IMR-90 (cell line): ENCODE results near the gene CFHR3. TPM values are rescaled to one million over a fixed set of nuclear protein-coding genes. Genes with fewer than 3 reads are reported as not detected.
A peak's percentile ranks its signal among the peaks of the same experiment; 100 is the strongest.
"Not testable (repeated sequence)": the region's sequence is repeated elsewhere in the genome, so short reads cannot be mapped to it uniquely, and the experiment has no call there.

Experiments used
- ATAC-seq: fragments of 200-7000 bp; cut with Tn5 transposase; 2 replicates; pipeline ENCODE4 v1.9.1; 2020; ENCODE audit warnings: low read depth, mild to moderate bottlenecking, moderate library complexity
- BruUV-seq: library from RNA; stranded (reverse); fragments of 400-500 nt; replicated peaks from 2 replicates; lab custom pipeline; 2021; lab: Mats Ljungman, UMichigan
- CTCF ChIA-PET: fragments of 300-600 bp; formaldehyde crosslinking; extraction: SDS; loops from one replicate; lab custom pipeline; 2021; ENCODE audit warnings: antibody characterized with exemption; lab: Yijun Ruan, JAX
- POLR2A ChIA-PET: fragments of 300-600 bp; sonication (Branson Sonifier 250); formaldehyde crosslinking; loops from one replicate; lab custom pipeline; 2022; ENCODE audit warnings: antibody characterized with exemption; ENCODE audit not compliant: unreplicated experiment; lab: Charles Lee
- DNase-seq: peaks from one replicate; pipeline ENCODE4 v3.0.0; 2013
- H2AFZ ChIP-seq: replicated peaks from 2 replicates; pipeline ENCODE3; 2013; ENCODE audit warnings: low read length, mild to moderate bottlenecking; ENCODE audit not compliant: poor library complexity
- H2AK5ac ChIP-seq: 2 replicates; pipeline ENCODE4 v1.6.1; 2013; ENCODE audit warnings: low read depth, low read length, inconsistent platforms
- H2AK9ac ChIP-seq: replicated peaks from 2 replicates; pipeline ENCODE3; 2013; ENCODE audit warnings: mild to moderate bottlenecking, low read depth, low read length, moderate library complexity; ENCODE audit not compliant: poor library complexity
- H2BK120ac ChIP-seq: 2 replicates; pipeline ENCODE4 v1.6.1; 2013; ENCODE audit warnings: low read depth, low read length, inconsistent platforms
- H2BK15ac ChIP-seq: 3 replicates; pipeline ENCODE4 v1.6.1; 2013; ENCODE audit warnings: low read depth, low read length, inconsistent platforms
- H2BK20ac ChIP-seq: 2 replicates; pipeline ENCODE4 v1.6.1; 2013; ENCODE audit warnings: low read depth, mild to moderate bottlenecking, inconsistent platforms, low read length, moderate library complexity
- H2BK5ac ChIP-seq: 2 replicates; pipeline ENCODE4 v1.6.1; 2013; ENCODE audit warnings: mild to moderate bottlenecking, low read depth, low read length, inconsistent platforms; ENCODE audit not compliant: poor library complexity, severe bottlenecking
- H3K14ac ChIP-seq: replicated peaks from 2 replicates; pipeline ENCODE4 v1.6.1; 2013; ENCODE audit warnings: low read depth, low read length, inconsistent platforms
- H3K18ac ChIP-seq: 2 replicates; pipeline ENCODE4 v1.6.1; 2013; ENCODE audit warnings: low read depth, low read length, control low read depth
- H3K23ac ChIP-seq: 2 replicates; pipeline ENCODE4 v1.6.1; 2013; ENCODE audit warnings: low read depth, low read length, inconsistent platforms
- H3K27ac ChIP-seq: 2 replicates; pipeline ENCODE4 v1.5.1; 2013; ENCODE audit warnings: mild to moderate bottlenecking, control low read depth, low read length; ENCODE audit not compliant: insufficient read depth
- H3K27me3 ChIP-seq: 2 replicates; pipeline ENCODE4 v1.6.1; 2013; ENCODE audit warnings: low read length; ENCODE audit not compliant: control insufficient read depth, insufficient read depth
- H3K36me3 ChIP-seq: 2 replicates; pipeline ENCODE4 v1.6.1; 2013; ENCODE audit warnings: low read length, mixed read lengths; ENCODE audit not compliant: control insufficient read depth, insufficient read depth
- H3K4ac ChIP-seq: 2 replicates; pipeline ENCODE4 v1.6.1; 2013; ENCODE audit warnings: low read depth, low read length, inconsistent platforms
- H3K4me1 ChIP-seq: 2 replicates; pipeline ENCODE4 v1.6.1; 2013; ENCODE audit warnings: low read length, mixed read lengths; ENCODE audit not compliant: control insufficient read depth, insufficient read depth
- H3K4me2 ChIP-seq: 2 replicates; pipeline ENCODE4 v1.6.1; 2013; ENCODE audit warnings: low read depth, mild to moderate bottlenecking, control low read depth, low read length, moderate library complexity
- H3K4me3 ChIP-seq: 2 replicates; pipeline ENCODE4 v1.5.1; 2013; ENCODE audit warnings: low read depth, mild to moderate bottlenecking, control low read depth, low read length, moderate library complexity; ENCODE audit not compliant: insufficient read depth
- H3K56ac ChIP-seq: 2 replicates; pipeline ENCODE4 v1.6.1; 2013; ENCODE audit warnings: low read length, inconsistent platforms; ENCODE audit not compliant: insufficient read depth; ENCODE audit errors: extremely low read depth
- H3K79me1 ChIP-seq, 2 experiments: 2 replicates each; pipeline ENCODE4 v1.6.1; 2013; ENCODE audit warnings: low read length in 2 of 2, inconsistent platforms in 1 of 2, low read depth in 1 of 2
- H3K9ac ChIP-seq: 2 replicates; pipeline ENCODE4 v1.6.1; 2013; ENCODE audit warnings: low read depth, low read length, control low read depth
- H3K9me1 ChIP-seq: 2 replicates; pipeline ENCODE4 v1.6.1; 2013; ENCODE audit warnings: low read length, inconsistent platforms; ENCODE audit not compliant: insufficient read depth
- H3K9me3 ChIP-seq: 2 replicates; pipeline ENCODE4 v1.6.1; 2013; ENCODE audit warnings: low read length; ENCODE audit not compliant: control insufficient read depth, insufficient read depth
- H4K20me1 ChIP-seq: 2 replicates; pipeline ENCODE4 v1.6.1; 2013; ENCODE audit warnings: low read length, inconsistent platforms; ENCODE audit not compliant: insufficient read depth
- H4K5ac ChIP-seq: 2 replicates; pipeline ENCODE4 v1.6.1; 2013; ENCODE audit warnings: mild to moderate bottlenecking, low read depth, low read length, control low read depth
- H4K8ac ChIP-seq, 2 experiments: 2 replicates each; pipeline ENCODE4 v1.6.1; 2013; ENCODE audit warnings: low read depth in 2 of 2, low read length in 2 of 2, control low read depth in 1 of 2, inconsistent platforms in 1 of 2
- H4K91ac ChIP-seq: 2 replicates; pipeline ENCODE4 v1.6.1; 2013; ENCODE audit warnings: low read depth, low read length, inconsistent platforms; ENCODE audit not compliant: insufficient read depth
- CTCF ChIP-seq: conservative IDR thresholded peaks from 2 replicates; pipeline ENCODE4 v1.5.1; 2012; ENCODE audit warnings: mild to moderate bottlenecking, low read depth, low read length, improper control_type of control experiment
- RAD21 ChIP-seq: IDR thresholded peaks from 2 replicates; pipeline ENCODE4 v1.6.1; 2012; ENCODE audit warnings: low read length, improper control_type of control experiment
- WGBS, 2 experiments: methylation state at CpG; one replicate each; pipeline versions ENCODE4 v1.1.5 to v1.1.7; 2013; ENCODE audit warnings: missing lambda C conversion rate in 2 of 2; ENCODE audit not compliant: insufficient read length in 1 of 2; ENCODE audit errors: extremely low coverage in 2 of 2; 5-methylcytosine and 5-hydroxymethylcytosine counted together
- dilution Hi-C: fragments of 300-500 bp; cut with HindIII; formaldehyde crosslinking; loops from one replicate; pipeline ENCODE4 v1.14.3; 2018; ENCODE audit warnings: low sequenced_read_pairs; ENCODE audit not compliant: unreplicated experiment
- in situ Hi-C: fragments of 300-500 bp; cut with MboI; formaldehyde crosslinking; loops from 3 replicates; pipeline ENCODE4 v1.14.3; 2019; ENCODE audit warnings: low sequenced_read_pairs, inconsistent platforms, mixed read lengths
- intact Hi-C: fragments of 100-400 bp; cut with micrococcal nuclease; formaldehyde crosslinking; loops from 2 replicates; pipeline ENCODE4 v1.10.0; 2022
- polyA plus RNA-seq, 3 experiments: library from polyadenylated mRNA; depleted of rRNA; stranded (reverse); fragments of >200 nt; gene quantifications; 2 replicates each; pipeline ENCODE4 v1.2.3, GENCODE V29; 2012; ENCODE audit warnings: low replicate concordance in 1 of 3
- total RNA-seq: library from RNA; depleted of rRNA; stranded (reverse); fragments of >200 nt; gene quantifications from 2 replicates; pipeline ENCODE4 v1.2.3, GENCODE V29; 2012; rRNA removed

The CFHR3 gene
- total and polyA plus RNA-seq, 2 of the 4 experiments (the other 2 are of a cell fraction), result not detected

- H2BK20ac ChIP-seq, H3K14ac ChIP-seq, H3K36me3 ChIP-seq, H3K23ac ChIP-seq, H3K79me1 ChIP-seq, H3K27me3 ChIP-seq, H4K91ac ChIP-seq, H3K4me3 ChIP-seq, H2BK120ac ChIP-seq, H2BK15ac ChIP-seq, H3K9me3 ChIP-seq, H3K9me1 ChIP-seq, H2AK9ac ChIP-seq, H4K5ac ChIP-seq, H2AK5ac ChIP-seq, H2AFZ ChIP-seq, BruUV-seq, H3K4me2 ChIP-seq, dilution Hi-C loops, H3K18ac ChIP-seq, H3K4ac ChIP-seq, in situ Hi-C loops, H3K56ac ChIP-seq, H4K8ac ChIP-seq, H3K4me1 ChIP-seq, H4K20me1 ChIP-seq, H2BK5ac ChIP-seq, H3K27ac ChIP-seq, POLR2A ChIA-PET, H3K9ac ChIP-seq: not testable (repeated sequence)
- CTCF ChIA-PET, result interaction anchor here (0.6 to 1.3 kb wide), 2 partner anchors 49 to 268 kb away, joined by 3 to 7 read pairs; no protein-coding TSS in a partner anchor
- no CpG with 5 or more reads among the region's 4 CpGs for WGBS, 2 experiments
- DNase-seq (peak; percentile 63), ATAC-seq (peak; percentile 87)
- TF ChIP-seq CTCF (peak; percentile 47), RAD21 (peak; percentile 35; the same call in 1 of the 2 replicates)
- intact Hi-C loops, result loop anchor here (5.0 to 10.0 kb wide), 4 partner anchors 237 to 529 kb away; partner anchors contain the start of genes ASPM and F13B
Observed at GRCh38 chr1:196827860-196828259, 53.2 kb downstream of the CFHR3 start.

Other genes with a start within 250 kb of the CFHR3 start
- gene KCNT2, start 166.4 kb upstream of the CFHR3 start, total RNA-seq, result 0.56 and 0.72 TPM in 2 replicates
- 0.17 and 0.22 TPM in 2 replicates for gene KCNT2, start 166.4 kb upstream of the CFHR3 start, polyA plus RNA-seq (2012; rRNA removed)
- 6.3 and 12.8 TPM in 2 replicates for gene CFH, start 122.8 kb upstream of the CFHR3 start, total RNA-seq
- gene CFH, start 122.8 kb upstream of the CFHR3 start, polyA plus RNA-seq (2012; rRNA removed), result 9.8 and 12.1 TPM in 2 replicates
- not detected in 2 replicates for gene CFHR1, start 44.9 kb downstream of the CFHR3 start, total RNA-seq
- not detected in 2 replicates for gene CFHR1, start 44.9 kb downstream of the CFHR3 start, polyA plus RNA-seq (2012; rRNA removed)
- gene CFHR4, start 113.2 kb downstream of the CFHR3 start, total RNA-seq, result not detected in 2 replicates
- gene CFHR4, start 113.2 kb downstream of the CFHR3 start, polyA plus RNA-seq (2012; rRNA removed), result not detected in 2 replicates
- not detected in 2 replicates for gene CFHR2, start 168.9 kb downstream of the CFHR3 start, total RNA-seq
- not detected in 2 replicates for gene CFHR2, start 168.9 kb downstream of the CFHR3 start, polyA plus RNA-seq (2012; rRNA removed)
- gene CFHR5, start 202.7 kb downstream of the CFHR3 start, total RNA-seq, result not detected in 2 replicates
- not detected in 2 replicates for gene CFHR5, start 202.7 kb downstream of the CFHR3 start, polyA plus RNA-seq (2012; rRNA removed)